Psoas muscle (tissue), 8 donors: ENCODE results near the gene RFX2. TPM values are rescaled to one million over a fixed set of nuclear protein-coding genes. Genes with fewer than 3 reads are reported as not detected.
A peak's percentile ranks its signal among the peaks of the same experiment; 100 is the strongest.

Experiments
- ATAC-seq, 4 donors: fragments of 200-7000 bp; cut with Tn5 transposase; one replicate each; pipeline ENCODE4 v1.9.1; 2020; ENCODE audit warnings: moderate library complexity in 3 of 4, mild to moderate bottlenecking in 2 of 4
- DNase-seq, 2 donors: peaks; one replicate each; pipeline ENCODE4 v3.0.0-alpha.2; 2020
- H3K27ac ChIP-seq: fragments of 200-600 bp; one replicate; pipeline ENCODE4 v1.8.0; 2022
- H3K27me3 ChIP-seq, 3 donors: fragments of 200-600 bp in 1 of 3; one replicate each; pipeline versions ENCODE4 v1.6.1 to v1.8.0; 2013 to 2022; ENCODE audit warnings: low read length in 2 of 3, mild to moderate bottlenecking in 2 of 3, moderate library complexity in 1 of 3; ENCODE audit not compliant: insufficient read depth in 3 of 3
- H3K36me3 ChIP-seq, 2 donors: fragments of 200-600 bp in 1 of 2; one replicate each; pipeline versions ENCODE4 v1.6.1 to v1.8.0; 2013 to 2022; ENCODE audit warnings: low read depth in 1 of 2, mild to moderate bottlenecking in 1 of 2, moderate library complexity in 1 of 2; ENCODE audit not compliant: insufficient read depth in 1 of 2
- H3K4me1 ChIP-seq: fragments of 200-600 bp; one replicate; pipeline ENCODE4 v1.8.0; 2022
- H3K4me3 ChIP-seq: fragments of 200-600 bp; one replicate; pipeline ENCODE4 v1.8.0; 2022; ENCODE audit warnings: mild to moderate bottlenecking
- H3K9me3 ChIP-seq: fragments of 200-600 bp; one replicate; pipeline ENCODE4 v1.8.0; 2022
- CTCF ChIP-seq: fragments of 200-600 bp; IDR thresholded peaks from one replicate; pipeline ENCODE4 v1.8.0; 2022; ENCODE audit warnings: antibody characterized with exemption
- WGBS, 3 donors: extraction: QIAGEN DNeasy Blood & Tissue Kit; methylation state at CpG; one replicate each; pipeline versions ENCODE4 v1.1.6 to v1.1.7; 2013; 5-methylcytosine and 5-hydroxymethylcytosine counted together
- intact Hi-C, 2 donors: fragments of 100-400 bp; cut with DNase I; formaldehyde crosslinking; loops; one replicate each; pipeline versions ENCODE4 v1.11.0 to v1.14.2; 2022
- polyA plus RNA-seq, 3 donors: library from polyadenylated mRNA; stranded (reverse); fragments of 200-250 nt; gene quantifications; one replicate each; pipeline ENCODE4 v1.2.3, GENCODE V29; 2013
- total RNA-seq, 4 donors: library from RNA; stranded (reverse); fragmentation: NEBNext Ultra II Directional in 2 of 4; extraction: Animal tissue kit (Norgen Biotek cat#: 25700) in 2 of 4; gene quantifications; one replicate each; pipeline versions ENCODE4 v1.2.1 to v1.2.4, GENCODE V29; 2021 to 2023
- donor health status: healthy with polysubstance abuse.
- donor health status: DM: no; HTN: no; CAD: no; lungs with moderate emphysema.
- donor health status: Bipolar disorder and iron deficiency.
- donor health status: healthy.
- donor health status: DM: yes; HTN: yes; CAD: no.
- donor health status: DM: no; HTN: no; CAD: no.
- donor health status: DM: no; HTN: no; CAD: no.
- donor health status: DM: yes; HTN: yes; CAD: no.

Gene RFX2
- total and polyA plus RNA-seq, 7 donors: 0.58 to 2.1 (median 1.0) TPM

DNA sequence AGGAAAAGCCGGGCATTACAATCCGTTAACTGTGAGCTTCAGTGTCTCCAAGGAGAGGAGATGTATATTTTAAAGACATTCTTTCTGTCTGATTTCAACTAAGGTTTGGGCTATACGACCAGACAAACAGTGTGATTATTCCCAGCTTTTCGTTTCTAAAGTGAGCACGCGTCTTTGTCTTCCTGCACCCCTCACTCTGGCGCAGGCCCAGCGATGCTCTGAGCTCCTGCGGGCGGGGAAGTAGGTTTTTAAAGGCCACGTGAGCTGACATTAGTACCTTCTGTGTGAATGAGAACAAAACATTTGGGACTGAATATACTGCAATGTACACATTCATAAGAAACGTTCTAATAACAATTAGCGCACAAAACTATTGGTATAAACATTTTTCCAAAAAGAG is 117.1 kb downstream of the RFX2 start:
- Histone ChIP-seq H3K9me3 (no peaks in the 10 kb centered on the region), H3K27ac (no peak overlapping the region), H3K4me1 (peaks cover 9% of the 10 kb centered on the region), H3K4me3 (peak overlapping the region; percentile 30), H3K27me3 (peaks cover 0 to 6% (median 1%) of the 10 kb centered on the region in 3 donors), H3K36me3 (no peaks in the 10 kb centered on the region)
- TF ChIP-seq CTCF: no peak
- 39 to 56% (median 47%) methylated on average over 13 of the region's 13 CpGs for WGBS, 3 donors
- intact Hi-C loops: no loop called here
- no peak for DNase-seq
- ATAC-seq: no peak

DNA sequence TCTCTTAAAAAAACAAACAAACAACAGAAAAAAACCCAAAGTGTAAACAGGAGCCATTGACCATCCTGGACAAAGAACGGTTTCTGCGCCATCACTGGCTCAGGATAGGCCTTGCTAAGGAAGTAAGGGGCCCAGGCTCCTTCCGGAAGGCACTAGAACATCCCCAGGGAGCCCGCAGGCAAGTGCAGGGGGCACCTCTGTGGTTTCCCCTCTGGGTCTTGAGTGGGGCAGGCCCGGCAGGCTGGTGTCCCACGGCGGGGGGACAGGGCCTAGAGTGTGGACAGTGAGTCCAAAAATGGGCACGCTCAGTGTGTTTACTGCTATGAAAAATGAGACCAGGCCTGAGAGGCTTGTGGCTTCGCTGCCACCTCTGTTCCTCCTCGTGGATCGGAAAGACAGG is 117.5 kb downstream of the RFX2 start:
- Histone ChIP-seq H3K27me3 (peaks cover 0 to 6% (median 1%) of the 10 kb centered on the region in 3 donors), H3K36me3 (no peaks in the 10 kb centered on the region), H3K4me3 (no peak overlapping the region), H3K9me3 (no peaks in the 10 kb centered on the region), H3K27ac (no peak overlapping the region), H3K4me1 (peaks cover 9% of the 10 kb centered on the region)
- ATAC-seq (no peak), DNase-seq (no peak)
- TF ChIP-seq CTCF: no peak
- 77 to 80% (median 77%) methylated on average over 11 of the region's 11 CpGs for WGBS, 3 donors
- intact Hi-C loops: no loop called here

DNA sequence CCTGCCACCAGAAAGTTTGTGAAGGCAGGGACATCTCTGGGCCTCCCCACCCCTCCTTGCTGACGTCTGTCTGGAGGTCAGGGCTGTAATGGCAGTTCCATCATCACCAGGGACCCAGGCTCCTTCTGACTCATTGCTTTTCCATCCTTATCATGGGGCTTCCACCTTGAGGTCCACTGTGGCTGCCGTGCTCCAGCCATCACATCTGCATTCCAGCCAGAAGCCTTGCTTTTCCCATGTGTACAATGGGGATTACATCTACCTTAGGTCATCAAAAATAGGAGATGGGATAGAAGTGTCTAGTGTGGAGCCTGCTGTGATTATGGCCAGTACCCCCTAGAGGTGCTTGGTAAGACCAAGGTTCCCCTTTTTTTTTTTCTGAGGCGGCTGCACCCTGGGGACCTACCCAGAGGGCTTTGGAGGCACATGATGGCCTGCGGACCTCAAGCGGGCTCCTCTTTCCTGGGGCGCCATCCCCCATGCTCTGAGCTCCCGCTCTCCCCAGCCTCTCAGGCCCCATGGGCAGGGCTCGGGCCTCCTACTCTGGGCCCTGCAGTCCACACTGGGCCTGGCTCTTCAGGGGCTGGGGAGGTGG is 119.0 kb downstream of the RFX2 start:
- Histone ChIP-seq H3K4me3 (no peak overlapping the region), H3K27ac (no peak overlapping the region), H3K9me3 (no peaks in the 10 kb centered on the region), H3K4me1 (peaks cover 9% of the 10 kb centered on the region), H3K27me3 (peaks cover 0 to 6% (median 1%) of the 10 kb centered on the region in 3 donors), H3K36me3 (no peaks in the 10 kb centered on the region)
- 95 to 97% (median 96%) methylated on average over 8 of the region's 8 CpGs for WGBS, 3 donors
- no peak for TF ChIP-seq CTCF
- intact Hi-C loops: no loop called here
- DNase-seq: no peak
- ATAC-seq: no peak

DNA sequence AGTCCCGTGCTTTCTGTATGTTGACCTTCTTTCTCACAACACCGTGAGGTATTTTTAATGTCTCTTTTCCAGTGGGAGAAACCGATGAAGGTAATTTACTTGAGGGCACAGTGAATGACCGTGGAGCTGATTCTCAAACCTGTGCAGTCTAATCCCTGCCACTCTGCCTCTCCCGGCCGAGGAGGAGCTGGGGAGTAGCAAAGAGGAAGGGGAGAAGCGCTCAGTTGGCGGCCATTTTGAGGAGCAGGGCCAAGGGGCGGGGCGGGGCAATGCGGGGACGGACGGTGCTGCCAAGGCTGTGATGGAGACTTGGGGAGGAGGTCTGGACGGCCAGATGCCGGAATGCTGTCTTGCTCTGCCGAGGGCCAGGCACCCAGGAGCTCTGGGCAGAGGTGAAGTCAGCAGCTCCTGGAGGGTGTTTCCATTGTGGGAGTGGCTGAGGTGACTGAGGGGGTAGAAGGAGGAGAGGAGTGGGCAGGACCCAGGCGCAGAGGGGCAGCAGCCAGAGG is 120.0 kb downstream of the RFX2 start:
- WGBS, 3 donors: 42 to 64% (median 56%) methylated on average over 17 of the region's 17 CpGs
- TF ChIP-seq CTCF: no peak
- Histone ChIP-seq H3K36me3 (no peaks in the 10 kb centered on the region), H3K4me3 (no peak overlapping the region), H3K4me1 (peaks cover 9% of the 10 kb centered on the region), H3K9me3 (no peaks in the 10 kb centered on the region), H3K27me3 (peaks cover 0 to 8% (median 1%) of the 10 kb centered on the region in 3 donors), H3K27ac (no peak overlapping the region)
- intact Hi-C loops: no loop called here
- ATAC-seq: no peak
- DNase-seq: no peak
